Mesothelial cell of epicardium (in vitro differentiated cells): ENCODE measurements around the gene GVQW3. TPM values are rescaled to one million over a fixed set of nuclear protein-coding genes. Genes with fewer than 3 reads are reported as not detected.

Source experiments
- DNase-seq, 2 experiments: peaks; one replicate each; pipeline ENCODE4 v3.0.0; 2021; ENCODE audit warnings: low spot score in 2 of 2; ENCODE audit not compliant: unreplicated experiment in 2 of 2
- H3K27ac Mint-ChIP-seq: 2 replicates; pipeline ENCODE4 v1.8.0; 2021; ENCODE audit warnings: mixed read lengths
- H3K27me3 Mint-ChIP-seq: 2 replicates; pipeline ENCODE4 v1.8.0; 2021; ENCODE audit warnings: low read depth, mixed read lengths
- H3K36me3 Mint-ChIP-seq: 2 replicates; pipeline ENCODE4 v1.8.0; 2021; ENCODE audit warnings: mixed read lengths
- H3K4me1 Mint-ChIP-seq: 2 replicates; pipeline ENCODE4 v1.8.0; 2021; ENCODE audit warnings: mixed read lengths
- H3K4me3 Mint-ChIP-seq: 2 replicates; pipeline ENCODE4 v1.8.0; 2021; ENCODE audit warnings: mild to moderate bottlenecking, moderate library complexity, mixed read lengths
- H3K9me3 Mint-ChIP-seq: 2 replicates; pipeline ENCODE4 v1.8.0; 2021; ENCODE audit warnings: mixed read lengths
- CTCF ChIP-seq: fragments of 200-600 bp; sonication (generic); IDR thresholded peaks from one replicate; pipeline ENCODE4 v1.5.0; 2021; ENCODE audit warnings: antibody characterized with exemption; ENCODE audit not compliant: unreplicated experiment
- total RNA-seq: library from RNA; stranded (reverse); gene quantifications from 3 replicates; pipeline ENCODE4 v1.2.1, GENCODE V29; 2021

GVQW3 gene
- total RNA-seq, 1 donor from 2014 or later, result 11.4 TPM

- Mint-ChIP-seq H3K4me1 (no peaks in the 10 kb centered on the region), H3K4me3 (no peak overlapping the region), H3K27me3 (no peaks in the 10 kb centered on the region), H3K9me3 (peaks cover 24% of the 10 kb centered on the region), H3K36me3 (peaks cover 9% of the 10 kb centered on the region), H3K27ac (no peak overlapping the region)
- no peak for TF ChIP-seq CTCF
- DNase-seq, result no peak
Measured at GRCh38 chr11:76337923-76338322, 43.2 kb upstream of the GVQW3 start.

GRCh38 chr11:76339221-76339620 is 41.9 kb upstream of the GVQW3 start:
- DNase-seq, result no peak
- no peaks in the 10 kb centered on the region for H3K4me1 Mint-ChIP-seq
- H3K36me3 Mint-ChIP-seq, result peaks cover 9% of the 10 kb centered on the region

GRCh38 chr11:76347466-76347865 is 33.7 kb upstream of the GVQW3 start:
- no peak for TF ChIP-seq CTCF
- no peak overlapping the region for H3K4me3 Mint-ChIP-seq
- no peak for DNase-seq
- H3K4me1 Mint-ChIP-seq, result peaks cover 4% of the 10 kb centered on the region
- no peaks in the 10 kb centered on the region for H3K27me3 Mint-ChIP-seq
- H3K9me3 Mint-ChIP-seq, result no peaks in the 10 kb centered on the region
- no peak overlapping the region for H3K27ac Mint-ChIP-seq
- H3K36me3 Mint-ChIP-seq, result peaks cover 19% of the 10 kb centered on the region

More at GRCh38 chr11:76339221-76339620, 41.9 kb upstream of the GVQW3 start:
- Mint-ChIP-seq H3K9me3 (peaks cover 18% of the 10 kb centered on the region), H3K27me3 (no peaks in the 10 kb centered on the region), H3K4me3 (no peak overlapping the region), H3K27ac (no peak overlapping the region)
- no peak for TF ChIP-seq CTCF

GRCh38 chr11:76348348-76348747 is 32.8 kb upstream of the GVQW3 start:
- H3K4me1 Mint-ChIP-seq, result peaks cover 4% of the 10 kb centered on the region
- peaks cover 28% of the 10 kb centered on the region for H3K36me3 Mint-ChIP-seq
- H3K9me3 Mint-ChIP-seq, result peaks cover 4% of the 10 kb centered on the region
- no peak overlapping the region for H3K27ac Mint-ChIP-seq
- H3K4me3 Mint-ChIP-seq, result no peak overlapping the region
- DNase-seq, result no peak
- no peaks in the 10 kb centered on the region for H3K27me3 Mint-ChIP-seq
- no peak for TF ChIP-seq CTCF

GRCh38 chr11:76355172-76355571 is 26.0 kb upstream of the GVQW3 start:
- Mint-ChIP-seq H3K27ac (no peak overlapping the region), H3K4me3 (no peak overlapping the region), H3K36me3 (peaks cover 68% of the 10 kb centered on the region), H3K4me1 (no peaks in the 10 kb centered on the region), H3K27me3 (no peaks in the 10 kb centered on the region), H3K9me3 (peaks cover 27% of the 10 kb centered on the region)
- no peak for DNase-seq
- TF ChIP-seq CTCF, result no peak

GRCh38 chr11:76361374-76361773 is 19.7 kb upstream of the GVQW3 start:
- Mint-ChIP-seq H3K27ac (no peak overlapping the region), H3K9me3 (no peaks in the 10 kb centered on the region), H3K4me3 (no peak overlapping the region), H3K27me3 (no peaks in the 10 kb centered on the region), H3K36me3 (peaks cover 32% of the 10 kb centered on the region), H3K4me1 (peaks cover 3% of the 10 kb centered on the region)
- DNase-seq, result no peak
- no peak for TF ChIP-seq CTCF
